ENCODE data around the gene DYRK1A. TPM values are rescaled to one million over a fixed set of nuclear protein-coding genes. Genes with fewer than 3 reads are reported as not detected.

The DYRK1A gene
- total and polyA plus RNA-seq, 2 of the 13 experiments (the other 11 are each of a cell fraction or from before 2014, with no cell fraction given) = 24.6 to 34.2 TPM

DNA sequence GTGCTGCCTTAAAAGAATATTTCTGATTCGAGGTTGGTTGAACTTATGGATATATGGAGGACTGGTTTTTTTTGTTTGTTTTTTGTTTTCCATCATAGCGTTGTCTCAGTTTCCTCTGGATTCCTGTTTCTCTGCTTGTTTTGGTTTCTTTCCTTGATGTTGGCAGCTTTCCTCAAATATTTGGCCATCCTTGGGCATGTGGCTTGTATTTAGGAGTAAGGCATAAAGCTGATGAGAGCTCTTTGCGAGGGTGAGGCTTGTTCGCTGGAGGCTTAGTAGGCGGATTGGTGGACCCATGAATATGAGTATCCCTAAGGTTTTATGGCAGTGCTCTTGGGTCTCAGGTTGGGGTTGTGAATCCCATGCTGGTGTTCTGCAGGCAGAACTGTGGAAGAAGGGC is 22.9 kb downstream of the DYRK1A start:
- no peak for FAIRE-seq
- BruUV-seq (replicated peaks) = no TSS peak
- no peak overlapping the region for H3K27ac ChIP-seq (ENCODE audit: extremely low read length, insufficient read depth, low read length)
- H4K20me1 ChIP-seq (ENCODE audit: insufficient read depth, low read length) = peaks cover 63% of the 10 kb centered on the region
- no peak for ATAC-seq
- no peak for DNase-seq (ENCODE audit: low spot score)
- intact Hi-C loops (cut with micrococcal nuclease; ENCODE audit: unreplicated experiment) (no loop called here), in situ Hi-C loops (cut with HindIII; ENCODE audit: extremely low pct_ligation_motif_present, low pct_unique_long_range_greater_than_20kb) (no loop called here)
- no peak overlapping the region for H2AFZ ChIP-seq (ENCODE audit: low read length)
- TF ChIP-seq ZFP90 (CRISPR knock-in tag; IDR thresholded peaks at IDR 0.05; ENCODE audit: borderline replicate concordance) (no peak), TOPORS (CRISPR knock-in tag; IDR thresholded peaks at IDR 0.05) (no peak), NR2F6 (IDR thresholded peaks at IDR 0.05) (no peak), NR2F6 (CRISPR knock-in tag; IDR thresholded peaks at IDR 0.05) (no peak), ZBTB43 (CRISPR knock-in tag; conservative IDR thresholded peaks at IDR 0.05) (no peak), FOXK2 (IDR thresholded peaks at IDR 0.05) (no peak), BRCA1 (CRISPR knock-in tag; IDR thresholded peaks at IDR 0.05) (no peak), SRSF1 (optimal IDR thresholded peaks at IDR 0.05; ENCODE audit: low read depth, low read length) (no peak), HOMEZ (CRISPR knock-in tag; IDR thresholded peaks at IDR 0.05; ENCODE audit: low read depth) (no peak), MAFF (IDR thresholded peaks at IDR 0.05; ENCODE audit: low read depth, low read length) (no peak), ZSCAN31 (CRISPR knock-in tag; IDR thresholded peaks at IDR 0.05; ENCODE audit: low read depth) (no peak), MXI1 (IDR thresholded peaks at IDR 0.05; ENCODE audit: borderline replicate concordance, low read depth, low read length) (no peak), HMGA1 (CRISPR knock-in tag; conservative IDR thresholded peaks at IDR 0.05) (no peak)
- TF ChIP-seq, protein P1, sequence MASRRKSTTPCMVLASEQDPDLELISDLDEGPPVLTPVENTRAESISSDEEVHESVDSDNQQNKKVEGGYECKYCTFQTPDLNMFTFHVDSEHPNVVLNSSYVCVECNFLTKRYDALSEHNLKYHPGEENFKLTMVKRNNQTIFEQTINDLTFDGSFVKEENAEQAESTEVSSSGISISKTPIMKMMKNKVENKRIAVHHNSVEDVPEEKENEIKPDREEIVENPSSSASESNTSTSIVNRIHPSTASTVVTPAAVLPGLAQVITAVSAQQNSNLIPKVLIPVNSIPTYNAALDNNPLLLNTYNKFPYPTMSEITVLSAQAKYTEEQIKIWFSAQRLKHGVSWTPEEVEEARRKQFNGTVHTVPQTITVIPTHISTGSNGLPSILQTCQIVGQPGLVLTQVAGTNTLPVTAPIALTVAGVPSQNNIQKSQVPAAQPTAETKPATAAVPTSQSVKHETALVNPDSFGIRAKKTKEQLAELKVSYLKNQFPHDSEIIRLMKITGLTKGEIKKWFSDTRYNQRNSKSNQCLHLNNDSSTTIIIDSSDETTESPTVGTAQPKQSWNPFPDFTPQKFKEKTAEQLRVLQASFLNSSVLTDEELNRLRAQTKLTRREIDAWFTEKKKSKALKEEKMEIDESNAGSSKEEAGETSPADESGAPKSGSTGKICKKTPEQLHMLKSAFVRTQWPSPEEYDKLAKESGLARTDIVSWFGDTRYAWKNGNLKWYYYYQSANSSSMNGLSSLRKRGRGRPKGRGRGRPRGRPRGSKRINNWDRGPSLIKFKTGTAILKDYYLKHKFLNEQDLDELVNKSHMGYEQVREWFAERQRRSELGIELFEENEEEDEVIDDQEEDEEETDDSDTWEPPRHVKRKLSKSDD (CRISPR knock-in tag; IDR thresholded peaks at IDR 0.05; ENCODE audit: low read depth) = no peak
- TF ChIP-seq, protein P2, sequence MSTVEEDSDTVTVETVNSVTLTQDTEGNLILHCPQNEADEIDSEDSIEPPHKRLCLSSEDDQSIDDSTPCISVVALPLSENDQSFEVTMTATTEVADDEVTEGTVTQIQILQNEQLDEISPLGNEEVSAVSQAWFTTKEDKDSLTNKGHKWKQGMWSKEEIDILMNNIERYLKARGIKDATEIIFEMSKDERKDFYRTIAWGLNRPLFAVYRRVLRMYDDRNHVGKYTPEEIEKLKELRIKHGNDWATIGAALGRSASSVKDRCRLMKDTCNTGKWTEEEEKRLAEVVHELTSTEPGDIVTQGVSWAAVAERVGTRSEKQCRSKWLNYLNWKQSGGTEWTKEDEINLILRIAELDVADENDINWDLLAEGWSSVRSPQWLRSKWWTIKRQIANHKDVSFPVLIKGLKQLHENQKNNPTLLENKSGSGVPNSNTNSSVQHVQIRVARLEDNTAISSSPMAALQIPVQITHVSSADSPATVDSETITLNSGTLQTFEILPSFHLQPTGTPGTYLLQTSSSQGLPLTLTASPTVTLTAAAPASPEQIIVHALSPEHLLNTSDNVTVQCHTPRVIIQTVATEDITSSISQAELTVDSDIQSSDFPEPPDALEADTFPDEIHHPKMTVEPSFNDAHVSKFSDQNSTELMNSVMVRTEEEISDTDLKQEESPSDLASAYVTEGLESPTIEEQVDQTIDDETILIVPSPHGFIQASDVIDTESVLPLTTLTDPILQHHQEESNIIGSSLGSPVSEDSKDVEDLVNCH (CRISPR knock-in tag; IDR thresholded peaks at IDR 0.05) = no peak
- H3K27me3 ChIP-seq (ENCODE audit: control insufficient read depth in 1 of 2, insufficient read depth in 2 of 2, low read length in 2 of 2) = no peaks in the 10 kb centered on the region
- WGBS (ENCODE audit: low lambda C conversion rate) = 96% methylated on average over 5 of the region's 5 CpGs
- H3K9ac ChIP-seq (ENCODE audit: insufficient read depth, low read depth, low read length) = no peak overlapping the region
- CTCF ChIA-PET (ENCODE audit: low intra/inter-chr PET ratio, low total read pairs) = no interaction called here
- H3K4me2 ChIP-seq (ENCODE audit: low read depth, low read length) = no peak overlapping the region
- POLR2A ChIA-PET = no interaction called here
- peaks cover 7% of the 10 kb centered on the region; the same call in 1 of the 2 replicates for H3K4me1 ChIP-seq (ENCODE audit: insufficient read depth, low read length)
- H3K4me3 ChIP-seq (replicated peaks in 1 of 3; ENCODE audit: insufficient read depth in 1 of 3, low read depth in 2 of 3, low read length in 3 of 3) = no peak overlapping the region
- peaks cover 0 to 1% of the 10 kb centered on the region in 2 experiments; a peak in 1 of 5 replicates for H3K36me3 ChIP-seq (replicated peaks in 1 of 2; ENCODE audit: control insufficient read depth in 1 of 2, insufficient read depth in 2 of 2, low read length in 2 of 2)
- peaks cover 95% of the 10 kb centered on the region for H3K79me2 ChIP-seq (ENCODE audit: insufficient read depth, low read length)
- H3K9me3 ChIP-seq (ENCODE audit: low read length) = no peaks in the 10 kb centered on the region
